HepG2 (cell line): Measurements from ENCODE around the gene RNF38. TPM values are rescaled to one million over a fixed set of nuclear protein-coding genes. Genes with fewer than 3 reads are reported as not detected.

Experiments used
- ARNTL ChIP-seq: sonication (generic); formaldehyde crosslinking; IDR thresholded peaks from 2 replicates; pipeline ENCODE4 v1.4.0; 2020; ENCODE audit warnings: mild to moderate bottlenecking, missing genetic modification reagents
- HIVEP1 ChIP-seq: sonication (generic); formaldehyde crosslinking; IDR thresholded peaks from 2 replicates; pipeline ENCODE4 v1.4.0; 2020; ENCODE audit warnings: mild to moderate bottlenecking, missing genetic modification reagents
- KDM1A ChIP-seq: IDR thresholded peaks from 2 replicates; pipeline ENCODE4 v1.6.1; 2016; ENCODE audit warnings: missing compliant biosample characterization
- KLF13 ChIP-seq: sonication (generic); formaldehyde crosslinking; IDR thresholded peaks from 2 replicates; pipeline ENCODE4 v1.4.0; 2020; ENCODE audit warnings: mild to moderate bottlenecking, missing genetic modification reagents
- NR2F2 ChIP-seq: IDR thresholded peaks from 2 replicates; pipeline ENCODE4 v1.6.1; 2012; ENCODE audit warnings: low read depth, inconsistent platforms, borderline replicate concordance
- SOX6 ChIP-seq, 2 experiments: fragments of 450-650 bp in 1 of 2; sonication (generic) in 1 of 2; formaldehyde crosslinking in 1 of 2; IDR thresholded peaks; 2 replicates each; pipeline versions ENCODE4 v1.4.0 to v1.6.1; 2017 to 2020; ENCODE audit warnings: antibody characterized with exemption in 1 of 2, mild to moderate bottlenecking in 1 of 2, missing genetic modification reagents in 1 of 2
- SP4 ChIP-seq: sonication (generic); formaldehyde crosslinking; IDR thresholded peaks from 2 replicates; pipeline ENCODE4 v1.8.1; 2023; ENCODE audit warnings: mild to moderate bottlenecking, missing genetic modification reagents
- YEATS4 ChIP-seq: sonication (generic); formaldehyde crosslinking; IDR thresholded peaks from 2 replicates; pipeline ENCODE4 v1.4.0; 2020; ENCODE audit warnings: missing genetic modification reagents, borderline replicate concordance
- ZNF121 ChIP-seq: sonication (generic); formaldehyde crosslinking; IDR thresholded peaks from 2 replicates; pipeline ENCODE4 v1.5.0; 2020; ENCODE audit warnings: mild to moderate bottlenecking, missing genetic modification reagents
- ZNF337 ChIP-seq: sonication (generic); formaldehyde crosslinking; IDR thresholded peaks from 2 replicates; pipeline ENCODE4 v1.5.1; 2020; ENCODE audit warnings: missing genetic modification reagents, low read depth, mild to moderate bottlenecking, borderline replicate concordance
- ZNF431 ChIP-seq: sonication (generic); formaldehyde crosslinking; IDR thresholded peaks from 2 replicates; pipeline ENCODE4 v1.9.0; 2022; ENCODE audit warnings: missing genetic modification reagents, low read depth, mild to moderate bottlenecking, borderline replicate concordance
- ZNF644 ChIP-seq: IDR thresholded peaks from 2 replicates; pipeline ENCODE4 v1.6.1; 2016; ENCODE audit warnings: low read depth
- ZNF761 ChIP-seq: sonication (generic); formaldehyde crosslinking; conservative IDR thresholded peaks from 2 replicates; pipeline ENCODE4 v1.4.0; 2020; ENCODE audit warnings: mild to moderate bottlenecking, missing genetic modification reagents
- polyA plus RNA-seq, 8 experiments: library from polyadenylated mRNA; depleted of rRNA in 3 of 8; stranded (reverse) in 7 of 8; unstranded in 1 of 8; fragments of >200 nt; fragmentation: Illumina TruSeq in 4 of 8; extraction: Trizol in 4 of 8; gene quantifications; 2 replicates each; pipeline versions ENCODE4 v1.2.1 to v1.2.3, GENCODE V29; 2011 to 2016; ENCODE audit warnings: low read depth in 4 of 8, missing spikeins in 1 of 8, mixed read lengths in 1 of 8; ENCODE audit not compliant: insufficient read depth in 1 of 8
- total RNA-seq, 5 experiments: library from RNA; depleted of rRNA; stranded (reverse); fragments of >200 nt; fragmentation: Illumina TruSeq; extraction: Trizol; gene quantifications; 2 replicates each; pipeline ENCODE4 v1.2.3, GENCODE V29; 2016; ENCODE audit warnings: low read depth in 1 of 5
- TF ChIP-seq, protein P1 (sequence below): sonication (generic); formaldehyde crosslinking; IDR thresholded peaks from 2 replicates; pipeline ENCODE4 v1.9.0; 2022; ENCODE audit warnings: low read depth, missing genetic modification reagents
- TF ChIP-seq, protein P2 (sequence below): IDR thresholded peaks from 2 replicates; pipeline ENCODE4 v1.6.1; 2016
- TF ChIP-seq, protein P3 (sequence below): IDR thresholded peaks from 2 replicates; pipeline ENCODE4 v1.6.1; 2012; ENCODE audit warnings: inconsistent platforms
- TF ChIP-seq, protein P4 (sequence below): sonication (generic); IDR thresholded peaks from 2 replicates; pipeline ENCODE4 v1.6.1; 2016; ENCODE audit warnings: low read depth, borderline replicate concordance
- TF ChIP-seq, protein P5 (sequence below): sonication (generic); formaldehyde crosslinking; conservative IDR thresholded peaks from 2 replicates; pipeline ENCODE4 v1.4.0; 2020; ENCODE audit warnings: missing genetic modification reagents
- TF ChIP-seq, protein P6 (sequence below): IDR thresholded peaks from 2 replicates; pipeline ENCODE4 v1.6.1; 2018; ENCODE audit warnings: missing genetic modification reagents
- TF ChIP-seq, protein P7 (sequence below): sonication (generic); formaldehyde crosslinking; IDR thresholded peaks from 2 replicates; pipeline ENCODE4 v1.5.1; 2020; ENCODE audit warnings: mild to moderate bottlenecking, moderate library complexity, missing genetic modification reagents

The RNF38 gene
- total and polyA plus RNA-seq, 2 of the 13 experiments (the other 11 are each of a cell fraction or from before 2014, with no cell fraction given): 9.1 to 32.1 TPM

DNA sequence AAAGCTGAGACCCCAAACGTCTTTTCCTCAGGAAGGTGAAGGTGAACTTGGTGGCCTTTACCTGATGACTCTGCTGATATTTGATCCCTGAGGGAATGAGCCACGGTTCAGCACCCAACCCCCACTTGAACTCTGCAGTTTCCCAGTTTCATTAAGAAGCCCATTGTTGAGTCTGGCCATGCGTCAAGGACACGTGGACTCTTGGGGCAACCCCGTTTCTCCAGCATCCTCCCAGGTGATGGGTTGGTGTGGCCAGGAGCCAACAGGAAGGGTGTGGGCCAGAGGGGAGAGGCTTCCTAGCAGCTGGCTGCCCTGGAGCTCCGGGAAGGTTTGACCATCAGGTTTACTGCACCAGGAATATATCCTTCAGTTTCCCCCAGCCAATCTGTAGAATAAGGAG, 82.3 kb downstream of the RNF38 start (continued):
- TF ChIP-seq, protein P1, sequence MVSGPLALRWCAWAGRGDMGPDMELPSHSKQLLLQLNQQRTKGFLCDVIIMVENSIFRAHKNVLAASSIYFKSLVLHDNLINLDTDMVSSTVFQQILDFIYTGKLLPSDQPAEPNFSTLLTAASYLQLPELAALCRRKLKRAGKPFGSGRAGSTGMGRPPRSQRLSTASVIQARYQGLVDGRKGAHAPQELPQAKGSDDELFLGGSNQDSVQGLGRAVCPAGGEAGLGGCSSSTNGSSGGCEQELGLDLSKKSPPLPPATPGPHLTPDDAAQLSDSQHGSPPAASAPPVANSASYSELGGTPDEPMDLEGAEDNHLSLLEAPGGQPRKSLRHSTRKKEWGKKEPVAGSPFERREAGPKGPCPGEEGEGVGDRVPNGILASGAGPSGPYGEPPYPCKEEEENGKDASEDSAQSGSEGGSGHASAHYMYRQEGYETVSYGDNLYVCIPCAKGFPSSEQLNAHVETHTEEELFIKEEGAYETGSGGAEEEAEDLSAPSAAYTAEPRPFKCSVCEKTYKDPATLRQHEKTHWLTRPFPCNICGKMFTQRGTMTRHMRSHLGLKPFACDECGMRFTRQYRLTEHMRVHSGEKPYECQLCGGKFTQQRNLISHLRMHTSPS: no peak
- no peak for TF ChIP-seq SP4
- no peak for TF ChIP-seq KDM1A (CRISPR knock-in tag)
- peak; percentile 71; the same call in 1 of the 2 replicates for TF ChIP-seq ZNF761
- TF ChIP-seq, protein P2, sequence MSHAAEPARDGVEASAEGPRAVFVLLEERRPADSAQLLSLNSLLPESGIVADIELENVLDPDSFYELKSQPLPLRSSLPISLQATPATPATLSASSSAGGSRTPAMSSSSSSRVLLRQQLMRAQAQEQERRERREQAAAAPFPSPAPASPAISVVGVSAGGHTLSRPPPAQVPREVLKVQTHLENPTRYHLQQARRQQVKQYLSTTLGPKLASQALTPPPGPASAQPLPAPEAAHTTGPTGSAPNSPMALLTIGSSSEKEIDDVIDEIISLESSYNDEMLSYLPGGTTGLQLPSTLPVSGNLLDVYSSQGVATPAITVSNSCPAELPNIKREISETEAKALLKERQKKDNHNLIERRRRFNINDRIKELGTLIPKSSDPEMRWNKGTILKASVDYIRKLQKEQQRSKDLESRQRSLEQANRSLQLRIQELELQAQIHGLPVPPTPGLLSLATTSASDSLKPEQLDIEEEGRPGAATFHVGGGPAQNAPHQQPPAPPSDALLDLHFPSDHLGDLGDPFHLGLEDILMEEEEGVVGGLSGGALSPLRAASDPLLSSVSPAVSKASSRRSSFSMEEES (CRISPR knock-in tag): no peak
- TF ChIP-seq, protein P3, sequence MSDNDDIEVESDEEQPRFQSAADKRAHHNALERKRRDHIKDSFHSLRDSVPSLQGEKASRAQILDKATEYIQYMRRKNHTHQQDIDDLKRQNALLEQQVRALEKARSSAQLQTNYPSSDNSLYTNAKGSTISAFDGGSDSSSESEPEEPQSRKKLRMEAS: peak; percentile 58
- TF ChIP-seq, protein P4, sequence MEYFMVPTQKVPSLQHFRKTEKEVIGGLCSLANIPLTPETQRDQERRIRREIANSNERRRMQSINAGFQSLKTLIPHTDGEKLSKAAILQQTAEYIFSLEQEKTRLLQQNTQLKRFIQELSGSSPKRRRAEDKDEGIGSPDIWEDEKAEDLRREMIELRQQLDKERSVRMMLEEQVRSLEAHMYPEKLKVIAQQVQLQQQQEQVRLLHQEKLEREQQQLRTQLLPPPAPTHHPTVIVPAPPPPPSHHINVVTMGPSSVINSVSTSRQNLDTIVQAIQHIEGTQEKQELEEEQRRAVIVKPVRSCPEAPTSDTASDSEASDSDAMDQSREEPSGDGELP: peak; percentile 55; the same call in 1 of the 2 replicates
- TF ChIP-seq ZNF337: no peak
- no peak for TF ChIP-seq KLF13 (CRISPR knock-in tag)
- TF ChIP-seq ZNF121 (CRISPR knock-in tag): no peak
- TF ChIP-seq, protein P5, sequence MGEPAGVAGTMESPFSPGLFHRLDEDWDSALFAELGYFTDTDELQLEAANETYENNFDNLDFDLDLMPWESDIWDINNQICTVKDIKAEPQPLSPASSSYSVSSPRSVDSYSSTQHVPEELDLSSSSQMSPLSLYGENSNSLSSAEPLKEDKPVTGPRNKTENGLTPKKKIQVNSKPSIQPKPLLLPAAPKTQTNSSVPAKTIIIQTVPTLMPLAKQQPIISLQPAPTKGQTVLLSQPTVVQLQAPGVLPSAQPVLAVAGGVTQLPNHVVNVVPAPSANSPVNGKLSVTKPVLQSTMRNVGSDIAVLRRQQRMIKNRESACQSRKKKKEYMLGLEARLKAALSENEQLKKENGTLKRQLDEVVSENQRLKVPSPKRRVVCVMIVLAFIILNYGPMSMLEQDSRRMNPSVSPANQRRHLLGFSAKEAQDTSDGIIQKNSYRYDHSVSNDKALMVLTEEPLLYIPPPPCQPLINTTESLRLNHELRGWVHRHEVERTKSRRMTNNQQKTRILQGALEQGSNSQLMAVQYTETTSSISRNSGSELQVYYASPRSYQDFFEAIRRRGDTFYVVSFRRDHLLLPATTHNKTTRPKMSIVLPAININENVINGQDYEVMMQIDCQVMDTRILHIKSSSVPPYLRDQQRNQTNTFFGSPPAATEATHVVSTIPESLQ (CRISPR knock-in tag): no peak
- 0 out of 2 replicates have a peak, but pooled peaks have one; percentile 15 for TF ChIP-seq NR2F2
- 0 out of 2 replicates have a peak, but pooled peaks have one; percentile 29 for TF ChIP-seq ARNTL (CRISPR knock-in tag)
- TF ChIP-seq, protein P6, sequence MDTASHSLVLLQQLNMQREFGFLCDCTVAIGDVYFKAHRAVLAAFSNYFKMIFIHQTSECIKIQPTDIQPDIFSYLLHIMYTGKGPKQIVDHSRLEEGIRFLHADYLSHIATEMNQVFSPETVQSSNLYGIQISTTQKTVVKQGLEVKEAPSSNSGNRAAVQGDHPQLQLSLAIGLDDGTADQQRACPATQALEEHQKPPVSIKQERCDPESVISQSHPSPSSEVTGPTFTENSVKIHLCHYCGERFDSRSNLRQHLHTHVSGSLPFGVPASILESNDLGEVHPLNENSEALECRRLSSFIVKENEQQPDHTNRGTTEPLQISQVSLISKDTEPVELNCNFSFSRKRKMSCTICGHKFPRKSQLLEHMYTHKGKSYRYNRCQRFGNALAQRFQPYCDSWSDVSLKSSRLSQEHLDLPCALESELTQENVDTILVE (CRISPR knock-in tag): no peak
- TF ChIP-seq, protein P7, sequence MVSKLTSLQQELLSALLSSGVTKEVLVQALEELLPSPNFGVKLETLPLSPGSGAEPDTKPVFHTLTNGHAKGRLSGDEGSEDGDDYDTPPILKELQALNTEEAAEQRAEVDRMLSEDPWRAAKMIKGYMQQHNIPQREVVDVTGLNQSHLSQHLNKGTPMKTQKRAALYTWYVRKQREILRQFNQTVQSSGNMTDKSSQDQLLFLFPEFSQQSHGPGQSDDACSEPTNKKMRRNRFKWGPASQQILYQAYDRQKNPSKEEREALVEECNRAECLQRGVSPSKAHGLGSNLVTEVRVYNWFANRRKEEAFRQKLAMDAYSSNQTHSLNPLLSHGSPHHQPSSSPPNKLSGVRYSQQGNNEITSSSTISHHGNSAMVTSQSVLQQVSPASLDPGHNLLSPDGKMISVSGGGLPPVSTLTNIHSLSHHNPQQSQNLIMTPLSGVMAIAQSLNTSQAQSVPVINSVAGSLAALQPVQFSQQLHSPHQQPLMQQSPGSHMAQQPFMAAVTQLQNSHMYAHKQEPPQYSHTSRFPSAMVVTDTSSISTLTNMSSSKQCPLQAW: 0 out of 2 replicates have a peak, but pooled peaks have one; percentile 43
- TF ChIP-seq SOX6 (IDR thresholded peaks at IDR 0.05): no peak
- TF ChIP-seq SOX6 (CRISPR knock-in tag; IDR thresholded peaks at IDR 0.05): peak; percentile 39
- TF ChIP-seq YEATS4 (CRISPR knock-in tag): no peak
- TF ChIP-seq ZNF431 (CRISPR knock-in tag): no peak
- 0 out of 2 replicates have a peak, but pooled peaks have one; percentile 31 for TF ChIP-seq HIVEP1 (CRISPR knock-in tag)
- TF ChIP-seq ZNF644 (CRISPR knock-in tag): no peak
